Stimulated activated CD8-positive, alpha-beta memory T cell treated with anti-CD3 and anti-CD28 coated beads, Interleukin-7, amount 100 ng/mL, for 48 hours (primary cell): ENCODE data around the gene IMMP2L.
"Not testable (repeated sequence)": the region's sequence is repeated elsewhere in the genome, so short reads cannot be mapped to it uniquely, and the experiment has no call there.

Experiments
- DNase-seq, 2 donors: peaks; one replicate each; pipeline ENCODE4 v3.0.0-alpha.2; 2020; ENCODE audit warnings: low read depth in 1 of 2; ENCODE audit errors: extremely low read depth in 1 of 2

The IMMP2L gene

GRCh38 chr7:111473449-111474198 lies 88.7 kb downstream of the IMMP2L start:
- DNase-seq = no peak

GRCh38 chr7:111470998-111471397 lies 91.3 kb downstream of the IMMP2L start:
- no peak for DNase-seq

GRCh38 chr7:111469894-111470293 lies 92.4 kb downstream of the IMMP2L start:
- DNase-seq = not testable (repeated sequence)

GRCh38 chr7:111465774-111466173 lies 96.5 kb downstream of the IMMP2L start:
- not testable (repeated sequence) for DNase-seq

GRCh38 chr7:111460695-111461094 lies 101.6 kb downstream of the IMMP2L start:
- DNase-seq = no peak

- DNase-seq = no peak
These were observed 102.5 kb downstream of the IMMP2L start for GRCh38 chr7:111459757-111460280.

- DNase-seq = no peak
These were observed 103.1 kb downstream of the IMMP2L start for GRCh38 chr7:111459065-111459756.

- DNase-seq = not testable (repeated sequence)
These were observed 111.6 kb downstream of the IMMP2L start for GRCh38 chr7:111450705-111451104.

GRCh38 chr7:111447502-111447901 lies 114.8 kb downstream of the IMMP2L start:
- DNase-seq = not testable (repeated sequence)

GRCh38 chr7:111439977-111440376 lies 122.3 kb downstream of the IMMP2L start:
- DNase-seq = no peak

GRCh38 chr7:111438369-111439289 lies 123.7 kb downstream of the IMMP2L start:
- DNase-seq = no peak

- no peak for DNase-seq
These were observed 124.6 kb downstream of the IMMP2L start for GRCh38 chr7:111437736-111438135.

- DNase-seq = no peak
These were observed 125.7 kb downstream of the IMMP2L start for GRCh38 chr7:111436608-111437007.

GRCh38 chr7:111433426-111433825 lies 128.9 kb downstream of the IMMP2L start:
- DNase-seq = no peak

- DNase-seq = no peak
These were observed 132.5 kb downstream of the IMMP2L start for GRCh38 chr7:111429781-111430180.

GRCh38 chr7:111424768-111425167 lies 137.5 kb downstream of the IMMP2L start:
- DNase-seq = no peak

GRCh38 chr7:111414374-111414773 lies 147.9 kb downstream of the IMMP2L start:
- no peak for DNase-seq

GRCh38 chr7:111413739-111414138 lies 148.6 kb downstream of the IMMP2L start:
- DNase-seq = no peak

GRCh38 chr7:111410899-111411298 lies 151.4 kb downstream of the IMMP2L start:
- no peak for DNase-seq

GRCh38 chr7:111409714-111410422 lies 152.4 kb downstream of the IMMP2L start:
- no peak for DNase-seq
